ENCODE data around the gene PRDM10. TPM values are rescaled to one million over a fixed set of nuclear protein-coding genes. Genes with fewer than 3 reads are reported as not detected.
"Not testable (repeated sequence)": the region's sequence is repeated elsewhere in the genome, so short reads cannot be mapped to it uniquely, and the experiment has no call there.

The PRDM10 gene
- total RNA-seq, 1 donor from 2014 or later: 4.7 TPM

DNA sequence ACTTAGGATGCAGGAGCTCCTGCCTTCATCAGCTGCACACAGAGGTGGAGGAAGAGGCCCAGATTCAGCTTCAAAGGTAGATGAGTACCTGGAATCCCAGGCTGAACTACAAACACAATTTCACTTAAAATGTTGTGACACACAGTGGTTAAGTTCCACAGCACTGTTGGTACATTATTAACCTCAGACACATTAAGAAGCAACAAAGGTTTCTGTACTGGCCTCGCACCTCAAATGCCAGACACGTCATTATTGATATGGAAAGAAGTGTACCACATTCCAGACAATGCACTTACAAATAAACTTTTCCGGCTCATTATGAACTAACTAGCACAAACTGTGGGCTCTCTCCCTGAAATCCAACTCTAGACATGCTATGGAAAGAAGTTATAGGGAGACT, 34.6 kb downstream of the PRDM10 start:
- DNase-seq (ENCODE audit: low read depth): no peak
- no peak overlapping the region for H3K4me3 ChIP-seq (ENCODE audit: low read depth, low read length)
- TF ChIP-seq, protein P1, sequence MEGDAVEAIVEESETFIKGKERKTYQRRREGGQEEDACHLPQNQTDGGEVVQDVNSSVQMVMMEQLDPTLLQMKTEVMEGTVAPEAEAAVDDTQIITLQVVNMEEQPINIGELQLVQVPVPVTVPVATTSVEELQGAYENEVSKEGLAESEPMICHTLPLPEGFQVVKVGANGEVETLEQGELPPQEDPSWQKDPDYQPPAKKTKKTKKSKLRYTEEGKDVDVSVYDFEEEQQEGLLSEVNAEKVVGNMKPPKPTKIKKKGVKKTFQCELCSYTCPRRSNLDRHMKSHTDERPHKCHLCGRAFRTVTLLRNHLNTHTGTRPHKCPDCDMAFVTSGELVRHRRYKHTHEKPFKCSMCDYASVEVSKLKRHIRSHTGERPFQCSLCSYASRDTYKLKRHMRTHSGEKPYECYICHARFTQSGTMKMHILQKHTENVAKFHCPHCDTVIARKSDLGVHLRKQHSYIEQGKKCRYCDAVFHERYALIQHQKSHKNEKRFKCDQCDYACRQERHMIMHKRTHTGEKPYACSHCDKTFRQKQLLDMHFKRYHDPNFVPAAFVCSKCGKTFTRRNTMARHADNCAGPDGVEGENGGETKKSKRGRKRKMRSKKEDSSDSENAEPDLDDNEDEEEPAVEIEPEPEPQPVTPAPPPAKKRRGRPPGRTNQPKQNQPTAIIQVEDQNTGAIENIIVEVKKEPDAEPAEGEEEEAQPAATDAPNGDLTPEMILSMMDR (IDR thresholded peaks at IDR 0.05; ENCODE audit: insufficient read depth, low read length, severe bottlenecking): no peak
- no peak for FAIRE-seq
- no peaks in the 10 kb centered on the region for H3K27me3 ChIP-seq (ENCODE audit: control insufficient read depth, insufficient read depth, low read length)
- no peaks in the 10 kb centered on the region for H3K36me3 ChIP-seq (ENCODE audit: control insufficient read depth, insufficient read depth, low read length)

DNA sequence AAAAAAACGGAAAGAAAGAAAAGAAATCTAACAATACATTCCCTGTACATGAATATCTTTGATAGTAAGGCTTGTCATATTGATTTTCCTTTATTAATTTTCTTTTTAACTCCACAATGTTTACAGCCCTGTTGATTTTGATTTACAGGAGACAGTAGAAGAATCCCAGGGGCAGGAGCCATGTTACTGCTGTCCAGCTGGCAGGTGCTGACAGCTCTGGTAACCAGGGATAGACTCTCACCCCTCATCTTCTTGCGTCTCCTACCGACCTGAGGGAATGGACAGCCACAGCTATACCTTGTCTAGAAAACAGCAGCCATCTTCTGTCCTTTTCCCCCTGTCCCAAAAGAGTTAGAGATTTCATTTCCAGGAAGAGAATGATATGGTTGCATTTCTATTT, 37.4 kb downstream of the PRDM10 start:
- no peak for DNase-seq (ENCODE audit: low read depth)
- no peaks in the 10 kb centered on the region for H3K27me3 ChIP-seq (ENCODE audit: control insufficient read depth, insufficient read depth, low read length)
- no peak overlapping the region for H3K4me3 ChIP-seq (ENCODE audit: low read depth, low read length)
- no peaks in the 10 kb centered on the region for H3K36me3 ChIP-seq (ENCODE audit: control insufficient read depth, insufficient read depth, low read length)
- TF ChIP-seq, protein P1 (IDR thresholded peaks at IDR 0.05; ENCODE audit: insufficient read depth, low read length, severe bottlenecking): no peak
- no peak for FAIRE-seq

- no peaks in the 10 kb centered on the region for H3K27me3 ChIP-seq (ENCODE audit: control insufficient read depth, insufficient read depth, low read length)
- FAIRE-seq: peak; percentile 52
- no peaks in the 10 kb centered on the region for H3K36me3 ChIP-seq (ENCODE audit: control insufficient read depth, insufficient read depth, low read length)
- peak; percentile 83 for DNase-seq (ENCODE audit: low read depth)
- no peak overlapping the region for H3K4me3 ChIP-seq (ENCODE audit: low read depth, low read length)
- TF ChIP-seq, protein P1 (IDR thresholded peaks at IDR 0.05; ENCODE audit: insufficient read depth, low read length, severe bottlenecking): no peak
Observed at GRCh38 chr11:129960216-129961214, 42.1 kb downstream of the PRDM10 start.

GRCh38 chr11:129959687-129960086, 42.9 kb downstream of the PRDM10 start:
- TF ChIP-seq, protein P1 (IDR thresholded peaks at IDR 0.05; ENCODE audit: insufficient read depth, low read length, severe bottlenecking): no peak
- Histone ChIP-seq H3K4me3 (ENCODE audit: low read depth, low read length) (no peak overlapping the region), H3K27me3 (ENCODE audit: control insufficient read depth, insufficient read depth, low read length) (no peaks in the 10 kb centered on the region), H3K36me3 (ENCODE audit: control insufficient read depth, insufficient read depth, low read length) (no peaks in the 10 kb centered on the region)
- FAIRE-seq (no peak), DNase-seq (ENCODE audit: low read depth) (no peak)

- Histone ChIP-seq H3K4me3 (ENCODE audit: low read depth, low read length) (no peak overlapping the region), H3K36me3 (ENCODE audit: control insufficient read depth, insufficient read depth, low read length) (no peaks in the 10 kb centered on the region), H3K27me3 (ENCODE audit: control insufficient read depth, insufficient read depth, low read length) (no peaks in the 10 kb centered on the region)
- DNase-seq (ENCODE audit: low read depth): no peak
- FAIRE-seq: no peak
- TF ChIP-seq, protein P1 (IDR thresholded peaks at IDR 0.05; ENCODE audit: insufficient read depth, low read length, severe bottlenecking): no peak
Observed at GRCh38 chr11:129955282-129955681, 47.4 kb downstream of the PRDM10 start.

DNA sequence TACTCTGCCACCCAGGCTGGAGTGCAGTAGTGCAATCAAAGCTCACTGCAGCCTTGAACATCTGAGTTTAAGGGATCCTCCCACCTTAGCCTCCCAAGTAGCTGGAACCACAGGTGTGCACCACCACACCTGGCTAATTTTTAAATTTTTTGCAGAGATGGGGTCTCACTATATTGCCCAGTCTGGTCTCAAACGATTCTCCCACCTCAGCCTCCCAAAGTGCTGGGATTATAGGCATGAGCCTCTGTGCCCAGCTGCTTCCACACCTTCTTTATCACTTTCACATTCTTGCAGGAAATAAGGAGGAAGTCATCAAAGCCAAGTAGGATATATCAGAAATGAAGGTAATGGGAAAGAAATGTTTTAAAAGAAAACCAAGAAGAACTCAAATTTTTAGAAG, 47.9 kb downstream of the PRDM10 start:
- DNase-seq (ENCODE audit: low read depth); FAIRE-seq; H3K36me3 ChIP-seq (ENCODE audit: control insufficient read depth, insufficient read depth, low read length); H3K4me3 ChIP-seq (ENCODE audit: low read depth, low read length); H3K27me3 ChIP-seq (ENCODE audit: control insufficient read depth, insufficient read depth, low read length): not testable (repeated sequence)

Data from bronchial epithelial cell (primary cell).